WTC11 (cell line): ENCODE measurements around the gene PIP4K2B. TPM values are rescaled to one million over a fixed set of nuclear protein-coding genes. Genes with fewer than 3 reads are reported as not detected.
"Not testable (repeated sequence)": the region's sequence is repeated elsewhere in the genome, so short reads cannot be mapped to it uniquely, and the experiment has no call there.

ENCODE experiments used
- ATAC-seq: fragments of 200-7000 bp; cut with Tn5 transposase; 2 replicates; pipeline ENCODE4 v1.10.0; 2021; ENCODE audit warnings: mild to moderate bottlenecking, moderate library complexity
- CTCF ChIA-PET: fragments of 300-600 bp; sonication (Branson Sonifier 250); formaldehyde crosslinking; loops from one replicate; lab custom pipeline; 2021; ENCODE audit warnings: antibody characterized with exemption; lab: Charles Lee
- POLR2A ChIA-PET: fragments of 350-600 bp; sonication (Branson Sonifier 250); formaldehyde crosslinking; loops from one replicate; lab custom pipeline; 2021; ENCODE audit warnings: antibody characterized with exemption; lab: Charles Lee
- DNase-seq: peaks from one replicate; pipeline ENCODE4 v3.0.0; 2021; ENCODE audit warnings: low spot score
- H3K27ac Mint-ChIP-seq: 2 replicates; pipeline ENCODE4 v1.8.0; 2021; ENCODE audit warnings: mixed read lengths
- H3K27me3 Mint-ChIP-seq: 2 replicates; pipeline ENCODE4 v1.8.0; 2021; ENCODE audit warnings: low read depth, mild to moderate bottlenecking, moderate library complexity, mixed read lengths
- H3K36me3 Mint-ChIP-seq: 2 replicates; pipeline ENCODE4 v1.8.0; 2021; ENCODE audit warnings: mixed read lengths
- H3K4me1 Mint-ChIP-seq: 2 replicates; pipeline ENCODE4 v1.8.0; 2022; ENCODE audit warnings: mixed read lengths
- H3K4me3 Mint-ChIP-seq: 2 replicates; pipeline ENCODE4 v1.8.0; 2021; ENCODE audit warnings: mild to moderate bottlenecking, moderate library complexity, mixed read lengths
- H3K9me3 Mint-ChIP-seq: 2 replicates; pipeline ENCODE4 v1.8.0; 2021; ENCODE audit warnings: mixed read lengths
- CREM ChIP-seq: sonication (generic); formaldehyde crosslinking; IDR thresholded peaks from 2 replicates; pipeline ENCODE4 v1.8.1; 2022; ENCODE audit warnings: mild to moderate bottlenecking, missing genetic modification reagents, moderate library complexity
- ELF4 ChIP-seq: sonication (generic); formaldehyde crosslinking; IDR thresholded peaks from 2 replicates; pipeline ENCODE4 v1.8.1; 2022; ENCODE audit warnings: low read depth, mild to moderate bottlenecking, moderate library complexity, missing genetic modification reagents
- FOXK1 ChIP-seq: sonication (generic); formaldehyde crosslinking; IDR thresholded peaks from 2 replicates; pipeline ENCODE4 v1.8.0; 2022; ENCODE audit warnings: mild to moderate bottlenecking, moderate library complexity, missing genetic modification reagents
- GTF2I ChIP-seq: fragments of 250-450 bp; sonication (Bioruptor Pico); conservative IDR thresholded peaks from 2 replicates; pipeline ENCODE4 v1.4.0; 2021; ENCODE audit warnings: mild to moderate bottlenecking
- JAZF1 ChIP-seq: fragments of 250-450 bp; sonication (Bioruptor Pico); IDR thresholded peaks from 2 replicates; pipeline ENCODE4 v1.9.0; 2021; ENCODE audit warnings: moderate library complexity, mild to moderate bottlenecking, inconsistent platforms
- NFATC4 ChIP-seq: fragments of 250-450 bp; sonication (Bioruptor Pico); IDR thresholded peaks from 2 replicates; pipeline ENCODE4 v1.9.0; 2021; ENCODE audit warnings: mild to moderate bottlenecking
- RORB ChIP-seq: fragments of 250-450 bp; sonication (Bioruptor Pico); IDR thresholded peaks from 2 replicates; pipeline ENCODE4 v1.9.0; 2021; ENCODE audit warnings: mild to moderate bottlenecking
- SMAD3 ChIP-seq: sonication (generic); formaldehyde crosslinking; IDR thresholded peaks from 2 replicates; pipeline ENCODE4 v1.8.0; 2022; ENCODE audit warnings: missing genetic modification reagents, mild to moderate bottlenecking, borderline replicate concordance
- SP1 ChIP-seq: sonication (generic); formaldehyde crosslinking; conservative IDR thresholded peaks from 2 replicates; pipeline ENCODE4 v1.8.1; 2022; ENCODE audit warnings: missing genetic modification reagents
- TEAD1 ChIP-seq: sonication (generic); formaldehyde crosslinking; IDR thresholded peaks from 2 replicates; pipeline ENCODE4 v1.8.0; 2022; ENCODE audit warnings: mild to moderate bottlenecking, missing genetic modification reagents
- ZNF121 ChIP-seq: sonication (generic); formaldehyde crosslinking; IDR thresholded peaks from 2 replicates; pipeline ENCODE4 v1.8.0; 2023; ENCODE audit warnings: missing genetic modification reagents
- ZNF423 ChIP-seq: fragments of 250-450 bp; sonication (Bioruptor Pico); IDR thresholded peaks from 2 replicates; pipeline ENCODE4 v2.1.2; 2022; ENCODE audit warnings: mild to moderate bottlenecking, moderate library complexity
- total RNA-seq: library from RNA; stranded (reverse); gene quantifications from 3 replicates; pipeline ENCODE4 v1.2.3, GENCODE V29; 2021
- TF ChIP-seq, protein P1 (sequence below): sonication (generic); formaldehyde crosslinking; conservative IDR thresholded peaks from 2 replicates; pipeline ENCODE4 v1.8.1; 2022; ENCODE audit warnings: mild to moderate bottlenecking, missing genetic modification reagents
- TF ChIP-seq, protein P2 (sequence below): sonication (generic); formaldehyde crosslinking; IDR thresholded peaks from 2 replicates; pipeline ENCODE4 v1.8.0; 2022; ENCODE audit warnings: mild to moderate bottlenecking, missing genetic modification reagents
- TF ChIP-seq, protein P3 (sequence below): sonication (generic); formaldehyde crosslinking; IDR thresholded peaks from 2 replicates; pipeline ENCODE4 v1.8.1; 2023; ENCODE audit warnings: mild to moderate bottlenecking, missing genetic modification reagents
- TF ChIP-seq, protein P4 (sequence below): fragments of 200-600 bp; IDR thresholded peaks from 2 replicates; pipeline ENCODE4 v1.8.0; 2022; ENCODE audit warnings: antibody characterized with exemption
- TF ChIP-seq, protein P5 (sequence below): fragments of 250-450 bp; sonication (Bioruptor Pico); IDR thresholded peaks from 2 replicates; pipeline ENCODE4 v1.8.0; 2021; ENCODE audit warnings: mild to moderate bottlenecking
- TF ChIP-seq, protein P6 (sequence below): sonication (generic); formaldehyde crosslinking; IDR thresholded peaks from 2 replicates; pipeline ENCODE4 v1.8.1; 2022; ENCODE audit warnings: low read depth, missing genetic modification reagents, borderline replicate concordance
- TF ChIP-seq, protein P7 (sequence below): sonication (generic); formaldehyde crosslinking; IDR thresholded peaks from 2 replicates; pipeline ENCODE4 v1.8.1; 2023; ENCODE audit warnings: mild to moderate bottlenecking, missing genetic modification reagents, moderate library complexity

The PIP4K2B gene
- total RNA-seq, 1 experiment from 2014 or later = 61.9 TPM

DNA sequence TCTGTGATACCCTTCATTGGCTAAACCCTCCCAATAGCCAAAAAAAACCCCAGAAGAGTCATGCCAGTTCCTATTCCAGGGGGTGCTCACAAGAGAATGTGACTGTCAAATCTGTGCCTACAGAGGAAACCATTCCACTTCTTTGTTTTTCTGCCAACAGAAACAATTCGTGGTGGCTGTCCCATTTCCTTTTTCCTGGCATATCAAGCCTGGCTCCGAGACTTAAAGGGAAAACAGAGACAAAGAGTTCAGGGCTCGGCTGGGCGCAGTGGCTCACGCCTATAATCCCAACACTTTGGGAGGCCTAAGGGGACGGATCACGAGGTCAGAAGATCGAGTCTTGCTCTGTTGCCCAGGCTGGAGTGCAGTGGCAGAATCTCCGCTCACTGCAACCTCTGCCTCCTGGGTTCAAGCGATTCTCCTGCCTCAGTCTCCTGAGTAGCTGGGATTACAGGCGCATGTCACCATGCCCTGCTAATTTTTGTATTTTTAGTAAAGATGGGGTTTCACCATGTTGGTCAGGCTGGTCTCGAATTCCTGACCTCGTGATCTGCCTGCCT is 9.1 kb downstream of the PIP4K2B start:
- peak; percentile 97 for TF ChIP-seq ZNF121 (CRISPR knock-in tag)
- TF ChIP-seq, all 79 proteins: peak for 1; not testable (repeated sequence) for 78
- Mint-ChIP-seq H3K27ac (peak overlapping the region; percentile 75; the same call in 1 of the 2 replicates), H3K4me1 (peaks cover 15% of the 10 kb centered on the region), H3K36me3 (peaks cover 25% of the 10 kb centered on the region)
- H3K27me3 Mint-ChIP-seq, POLR2A ChIA-PET, H3K4me3 Mint-ChIP-seq, H3K9me3 Mint-ChIP-seq, ATAC-seq, DNase-seq: not testable (repeated sequence)
- CTCF ChIA-PET = interaction anchor here (0.6 kb wide), 1 partner anchor 363 kb away, joined by 3 read pairs; no protein-coding TSS in a partner anchor

DNA sequence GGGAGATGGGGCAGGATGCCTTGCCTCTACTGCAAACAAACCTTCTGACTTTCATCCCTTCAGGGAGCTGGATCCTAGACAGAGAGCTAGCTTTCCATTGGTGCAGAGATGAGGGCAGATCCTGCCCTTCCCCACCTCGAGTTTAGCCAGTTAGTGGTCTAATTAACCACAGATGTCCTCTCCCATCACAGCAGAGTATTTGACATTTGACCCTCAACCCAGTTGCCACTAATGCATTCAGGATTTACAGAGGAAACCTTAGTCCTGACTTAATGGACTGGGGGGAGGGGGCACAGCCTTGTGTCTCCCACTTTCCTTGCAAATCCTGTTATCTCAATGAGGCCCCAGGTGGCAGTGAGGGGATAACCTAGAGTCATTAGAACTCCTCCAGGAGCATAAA is 10.2 kb downstream of the PIP4K2B start:
- H3K36me3 Mint-ChIP-seq = peaks cover 32% of the 10 kb centered on the region
- ATAC-seq (peak; percentile 84), DNase-seq (no peak)
- H3K27me3 Mint-ChIP-seq = no peaks in the 10 kb centered on the region
- ChIA-PET CTCF (interaction anchor here (1.0 to 1.2 kb wide), 2 partner anchors 128 to 376 kb away, joined by 3 to 4 read pairs; no protein-coding TSS in a partner anchor), POLR2A (no interaction called here)
- TF ChIP-seq, protein P1, sequence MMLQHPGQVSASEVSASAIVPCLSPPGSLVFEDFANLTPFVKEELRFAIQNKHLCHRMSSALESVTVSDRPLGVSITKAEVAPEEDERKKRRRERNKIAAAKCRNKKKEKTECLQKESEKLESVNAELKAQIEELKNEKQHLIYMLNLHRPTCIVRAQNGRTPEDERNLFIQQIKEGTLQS = no peak
- TF ChIP-seq RORB (CRISPR knock-in tag) (no peak), JAZF1 (CRISPR knock-in tag) (no peak), FOXK1 (CRISPR knock-in tag) (no peak), NFATC4 (CRISPR knock-in tag) (no peak), SP1 (no peak), TEAD1 (no peak), SMAD3 (no peak), ELF4 (CRISPR knock-in tag) (no peak), GTF2I (CRISPR knock-in tag) (no peak)
- TF ChIP-seq, protein P2, sequence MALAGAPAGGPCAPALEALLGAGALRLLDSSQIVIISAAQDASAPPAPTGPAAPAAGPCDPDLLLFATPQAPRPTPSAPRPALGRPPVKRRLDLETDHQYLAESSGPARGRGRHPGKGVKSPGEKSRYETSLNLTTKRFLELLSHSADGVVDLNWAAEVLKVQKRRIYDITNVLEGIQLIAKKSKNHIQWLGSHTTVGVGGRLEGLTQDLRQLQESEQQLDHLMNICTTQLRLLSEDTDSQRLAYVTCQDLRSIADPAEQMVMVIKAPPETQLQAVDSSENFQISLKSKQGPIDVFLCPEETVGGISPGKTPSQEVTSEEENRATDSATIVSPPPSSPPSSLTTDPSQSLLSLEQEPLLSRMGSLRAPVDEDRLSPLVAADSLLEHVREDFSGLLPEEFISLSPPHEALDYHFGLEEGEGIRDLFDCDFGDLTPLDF (CRISPR knock-in tag) = no peak
- TF ChIP-seq, protein P3, sequence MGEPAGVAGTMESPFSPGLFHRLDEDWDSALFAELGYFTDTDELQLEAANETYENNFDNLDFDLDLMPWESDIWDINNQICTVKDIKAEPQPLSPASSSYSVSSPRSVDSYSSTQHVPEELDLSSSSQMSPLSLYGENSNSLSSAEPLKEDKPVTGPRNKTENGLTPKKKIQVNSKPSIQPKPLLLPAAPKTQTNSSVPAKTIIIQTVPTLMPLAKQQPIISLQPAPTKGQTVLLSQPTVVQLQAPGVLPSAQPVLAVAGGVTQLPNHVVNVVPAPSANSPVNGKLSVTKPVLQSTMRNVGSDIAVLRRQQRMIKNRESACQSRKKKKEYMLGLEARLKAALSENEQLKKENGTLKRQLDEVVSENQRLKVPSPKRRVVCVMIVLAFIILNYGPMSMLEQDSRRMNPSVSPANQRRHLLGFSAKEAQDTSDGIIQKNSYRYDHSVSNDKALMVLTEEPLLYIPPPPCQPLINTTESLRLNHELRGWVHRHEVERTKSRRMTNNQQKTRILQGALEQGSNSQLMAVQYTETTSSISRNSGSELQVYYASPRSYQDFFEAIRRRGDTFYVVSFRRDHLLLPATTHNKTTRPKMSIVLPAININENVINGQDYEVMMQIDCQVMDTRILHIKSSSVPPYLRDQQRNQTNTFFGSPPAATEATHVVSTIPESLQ (CRISPR knock-in tag) = no peak
- no peak overlapping the region for H3K4me3 Mint-ChIP-seq
- H3K9me3 Mint-ChIP-seq = no peaks in the 10 kb centered on the region
- peak overlapping the region; percentile 59 for H3K27ac Mint-ChIP-seq
- H3K4me1 Mint-ChIP-seq = peaks cover 15% of the 10 kb centered on the region

DNA sequence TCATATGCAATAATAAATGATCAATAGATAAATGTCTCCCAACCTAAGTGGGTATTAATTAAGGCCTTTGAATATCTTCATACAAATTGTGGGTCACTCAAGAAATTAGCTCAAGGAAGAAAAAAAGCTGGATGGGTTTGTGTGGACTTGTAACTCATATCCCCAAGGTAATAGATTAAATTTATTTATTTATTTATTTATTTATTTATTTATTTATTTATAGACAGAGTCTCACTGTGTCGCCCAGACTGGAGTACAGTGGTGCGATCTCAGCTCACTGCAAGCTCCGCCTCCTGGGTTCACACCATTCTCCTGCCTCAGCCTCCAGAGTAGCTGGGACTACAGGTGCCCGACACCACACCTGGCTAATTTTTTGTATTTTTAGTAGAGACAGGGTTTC is 11.4 kb downstream of the PIP4K2B start:
- Mint-ChIP-seq H3K4me1 (peaks cover 15% of the 10 kb centered on the region), H3K36me3 (peaks cover 36% of the 10 kb centered on the region)
- CTCF ChIA-PET = interaction anchor here (0.7 to 1.2 kb wide), 2 partner anchors 127 to 377 kb away, joined by 3 to 4 read pairs; no protein-coding TSS in a partner anchor
- H3K27ac Mint-ChIP-seq, POLR2A ChIA-PET, H3K9me3 Mint-ChIP-seq, ATAC-seq, H3K4me3 Mint-ChIP-seq, H3K27me3 Mint-ChIP-seq, DNase-seq: not testable (repeated sequence)

DNA sequence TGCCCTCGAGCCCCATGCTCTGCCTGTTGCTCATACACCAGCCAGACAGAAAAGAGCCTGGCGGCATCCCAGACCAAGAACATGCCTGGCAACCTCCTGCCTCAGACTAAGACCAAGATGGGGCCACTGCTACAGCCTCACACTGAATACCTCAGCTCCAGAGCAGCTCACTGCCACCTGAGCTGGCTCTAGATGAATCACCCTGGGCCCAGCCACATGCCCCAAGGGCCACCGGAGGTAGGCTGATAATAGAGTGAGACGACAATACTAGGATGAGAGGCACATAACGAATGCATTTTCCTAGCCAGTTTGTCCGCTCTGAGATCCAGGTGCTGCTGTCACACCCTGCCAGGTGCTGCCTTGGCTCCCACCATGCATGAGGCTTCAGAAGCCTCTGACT is 13.0 kb downstream of the PIP4K2B start:
- no peak overlapping the region for H3K4me3 Mint-ChIP-seq
- H3K9me3 Mint-ChIP-seq = no peaks in the 10 kb centered on the region
- CTCF ChIA-PET = interaction anchor here (1.1 kb wide), 1 partner anchor 136 kb away, joined by 3 read pairs; no protein-coding TSS in a partner anchor
- POLR2A ChIA-PET = no interaction called here
- no peak overlapping the region for H3K27ac Mint-ChIP-seq
- H3K4me1 Mint-ChIP-seq = peaks cover 15% of the 10 kb centered on the region
- no peaks in the 10 kb centered on the region for H3K27me3 Mint-ChIP-seq
- ATAC-seq = no peak
- DNase-seq = no peak
- H3K36me3 Mint-ChIP-seq = peaks cover 33% of the 10 kb centered on the region
- TF ChIP-seq ZNF423 (CRISPR knock-in tag) = no peak
- TF ChIP-seq, protein P4, sequence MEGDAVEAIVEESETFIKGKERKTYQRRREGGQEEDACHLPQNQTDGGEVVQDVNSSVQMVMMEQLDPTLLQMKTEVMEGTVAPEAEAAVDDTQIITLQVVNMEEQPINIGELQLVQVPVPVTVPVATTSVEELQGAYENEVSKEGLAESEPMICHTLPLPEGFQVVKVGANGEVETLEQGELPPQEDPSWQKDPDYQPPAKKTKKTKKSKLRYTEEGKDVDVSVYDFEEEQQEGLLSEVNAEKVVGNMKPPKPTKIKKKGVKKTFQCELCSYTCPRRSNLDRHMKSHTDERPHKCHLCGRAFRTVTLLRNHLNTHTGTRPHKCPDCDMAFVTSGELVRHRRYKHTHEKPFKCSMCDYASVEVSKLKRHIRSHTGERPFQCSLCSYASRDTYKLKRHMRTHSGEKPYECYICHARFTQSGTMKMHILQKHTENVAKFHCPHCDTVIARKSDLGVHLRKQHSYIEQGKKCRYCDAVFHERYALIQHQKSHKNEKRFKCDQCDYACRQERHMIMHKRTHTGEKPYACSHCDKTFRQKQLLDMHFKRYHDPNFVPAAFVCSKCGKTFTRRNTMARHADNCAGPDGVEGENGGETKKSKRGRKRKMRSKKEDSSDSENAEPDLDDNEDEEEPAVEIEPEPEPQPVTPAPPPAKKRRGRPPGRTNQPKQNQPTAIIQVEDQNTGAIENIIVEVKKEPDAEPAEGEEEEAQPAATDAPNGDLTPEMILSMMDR = no peak
- TF ChIP-seq, protein P5, sequence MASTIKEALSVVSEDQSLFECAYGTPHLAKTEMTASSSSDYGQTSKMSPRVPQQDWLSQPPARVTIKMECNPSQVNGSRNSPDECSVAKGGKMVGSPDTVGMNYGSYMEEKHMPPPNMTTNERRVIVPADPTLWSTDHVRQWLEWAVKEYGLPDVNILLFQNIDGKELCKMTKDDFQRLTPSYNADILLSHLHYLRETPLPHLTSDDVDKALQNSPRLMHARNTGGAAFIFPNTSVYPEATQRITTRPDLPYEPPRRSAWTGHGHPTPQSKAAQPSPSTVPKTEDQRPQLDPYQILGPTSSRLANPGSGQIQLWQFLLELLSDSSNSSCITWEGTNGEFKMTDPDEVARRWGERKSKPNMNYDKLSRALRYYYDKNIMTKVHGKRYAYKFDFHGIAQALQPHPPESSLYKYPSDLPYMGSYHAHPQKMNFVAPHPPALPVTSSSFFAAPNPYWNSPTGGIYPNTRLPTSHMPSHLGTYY (CRISPR knock-in tag) = no peak
- TF ChIP-seq, protein P6, sequence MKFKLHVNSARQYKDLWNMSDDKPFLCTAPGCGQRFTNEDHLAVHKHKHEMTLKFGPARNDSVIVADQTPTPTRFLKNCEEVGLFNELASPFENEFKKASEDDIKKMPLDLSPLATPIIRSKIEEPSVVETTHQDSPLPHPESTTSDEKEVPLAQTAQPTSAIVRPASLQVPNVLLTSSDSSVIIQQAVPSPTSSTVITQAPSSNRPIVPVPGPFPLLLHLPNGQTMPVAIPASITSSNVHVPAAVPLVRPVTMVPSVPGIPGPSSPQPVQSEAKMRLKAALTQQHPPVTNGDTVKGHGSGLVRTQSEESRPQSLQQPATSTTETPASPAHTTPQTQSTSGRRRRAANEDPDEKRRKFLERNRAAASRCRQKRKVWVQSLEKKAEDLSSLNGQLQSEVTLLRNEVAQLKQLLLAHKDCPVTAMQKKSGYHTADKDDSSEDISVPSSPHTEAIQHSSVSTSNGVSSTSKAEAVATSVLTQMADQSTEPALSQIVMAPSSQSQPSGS (CRISPR knock-in tag) = no peak
- TF ChIP-seq ZNF121 (CRISPR knock-in tag) = no peak
- TF ChIP-seq TEAD1 = no peak
- TF ChIP-seq, protein P7, sequence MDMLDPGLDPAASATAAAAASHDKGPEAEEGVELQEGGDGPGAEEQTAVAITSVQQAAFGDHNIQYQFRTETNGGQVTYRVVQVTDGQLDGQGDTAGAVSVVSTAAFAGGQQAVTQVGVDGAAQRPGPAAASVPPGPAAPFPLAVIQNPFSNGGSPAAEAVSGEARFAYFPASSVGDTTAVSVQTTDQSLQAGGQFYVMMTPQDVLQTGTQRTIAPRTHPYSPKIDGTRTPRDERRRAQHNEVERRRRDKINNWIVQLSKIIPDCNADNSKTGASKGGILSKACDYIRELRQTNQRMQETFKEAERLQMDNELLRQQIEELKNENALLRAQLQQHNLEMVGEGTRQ (CRISPR knock-in tag) = no peak
- no peak for TF ChIP-seq CREM (CRISPR knock-in tag)
